GM12864 (cell line): Measurements from ENCODE around the gene CHADL.

Experiments
- DNase-seq: peaks from one replicate; pipeline ENCODE4 v3.0.0-alpha.2; 2011; ENCODE audit warnings: low read depth
- H3K4me3 ChIP-seq: 2 replicates; pipeline ENCODE4 v1.5.1; 2011; ENCODE audit warnings: mild to moderate bottlenecking, low read depth, low read length, control low read depth
- CTCF ChIP-seq: IDR thresholded peaks from 2 replicates; pipeline ENCODE4 v1.5.1; 2011; ENCODE audit warnings: low read depth, mild to moderate bottlenecking, moderate library complexity, low read length, control low read depth, inconsistent platforms; ENCODE audit errors: missing control alignments

CHADL gene

DNA sequence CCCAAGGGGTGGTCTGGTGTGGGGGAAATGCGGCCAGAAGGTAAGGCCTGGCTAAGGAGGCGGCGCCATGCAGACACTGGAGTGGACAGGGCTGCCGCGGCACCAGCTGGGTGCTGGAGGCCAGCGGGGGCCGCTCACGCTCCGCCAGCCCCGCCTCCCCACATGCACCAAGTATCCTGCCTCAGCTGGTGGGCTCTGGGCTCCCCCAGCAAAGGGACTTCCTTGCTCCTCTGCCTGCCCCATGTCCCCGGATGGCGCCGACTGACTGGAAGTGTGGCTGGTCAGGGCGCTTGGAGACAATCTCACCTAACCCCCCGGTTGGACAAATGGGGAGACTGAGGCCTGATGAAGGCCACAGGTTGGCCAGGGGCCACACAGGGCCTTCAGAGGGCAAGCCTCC is 7.6 kb upstream of the CHADL start:
- no peak overlapping the region for H3K4me3 ChIP-seq
- TF ChIP-seq CTCF, result no peak
- no peak for DNase-seq

GRCh38 chr22:41247703-41248102 is 7.0 kb upstream of the CHADL start:
- DNase-seq, result no peak
- H3K4me3 ChIP-seq, result no peak overlapping the region
- no peak for TF ChIP-seq CTCF

- TF ChIP-seq CTCF, result no peak
- DNase-seq, result no peak
- no peak overlapping the region for H3K4me3 ChIP-seq
Observed at GRCh38 chr22:41245917-41246499, 5.3 kb upstream of the CHADL start.

DNA sequence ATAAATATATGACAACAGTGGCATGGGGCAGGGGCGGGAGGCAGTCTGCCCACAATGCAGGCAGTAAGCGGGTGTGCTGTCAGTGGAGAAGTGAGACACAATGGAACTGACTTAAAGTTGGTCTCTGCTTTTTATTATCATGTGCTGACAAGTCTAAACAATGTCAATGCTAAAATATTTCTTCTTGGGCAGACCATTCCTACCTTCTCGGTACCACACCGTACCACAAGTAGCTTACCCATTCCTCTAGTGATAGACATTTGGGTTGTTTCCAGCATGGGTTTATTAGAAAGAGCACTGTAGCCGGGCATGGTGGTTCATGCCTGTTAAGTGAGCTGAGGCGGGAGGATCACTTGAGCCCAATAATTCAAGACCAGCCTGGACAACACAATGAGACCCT is 2.6 kb upstream of the CHADL start:
- DNase-seq, result no peak
- TF ChIP-seq CTCF, result no peak
- no peak overlapping the region for H3K4me3 ChIP-seq

DNA sequence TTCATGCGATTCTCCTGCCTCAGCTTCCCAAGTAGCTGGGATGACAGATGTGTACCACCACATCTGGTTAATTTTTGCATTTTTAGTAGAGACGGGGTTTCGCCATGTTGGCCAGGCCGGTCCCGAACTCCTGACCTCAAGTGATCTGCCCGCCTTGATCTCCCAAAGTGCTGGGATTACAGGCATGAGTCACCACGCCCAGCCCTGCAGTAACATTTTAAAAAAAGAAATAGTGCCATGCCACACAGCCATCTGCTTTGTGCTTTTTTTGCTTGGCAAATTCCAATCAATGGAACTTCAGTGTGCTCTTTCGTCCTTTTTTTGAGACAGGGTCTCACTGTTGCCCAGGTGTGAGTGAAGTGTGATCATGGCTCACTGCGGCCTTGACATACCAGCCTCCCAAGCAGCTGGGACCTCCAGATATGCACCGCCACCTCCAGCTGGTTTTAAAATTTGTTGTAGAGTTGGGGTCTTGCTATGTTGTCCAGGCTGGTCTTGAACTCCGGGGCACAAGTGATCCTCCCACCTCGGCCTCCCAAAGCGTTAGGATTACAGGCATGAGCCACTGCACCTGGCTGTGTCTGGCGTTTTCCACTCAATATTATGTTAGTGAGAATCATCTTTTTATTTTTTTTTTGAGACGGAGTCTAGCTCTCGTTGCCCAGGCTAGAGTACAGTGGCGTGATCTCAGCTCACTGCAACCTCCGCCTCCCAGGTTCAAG is 1.8 kb upstream of the CHADL start:
- TF ChIP-seq CTCF, result no peak
- DNase-seq, result no peak
- no peak overlapping the region for H3K4me3 ChIP-seq

DNA sequence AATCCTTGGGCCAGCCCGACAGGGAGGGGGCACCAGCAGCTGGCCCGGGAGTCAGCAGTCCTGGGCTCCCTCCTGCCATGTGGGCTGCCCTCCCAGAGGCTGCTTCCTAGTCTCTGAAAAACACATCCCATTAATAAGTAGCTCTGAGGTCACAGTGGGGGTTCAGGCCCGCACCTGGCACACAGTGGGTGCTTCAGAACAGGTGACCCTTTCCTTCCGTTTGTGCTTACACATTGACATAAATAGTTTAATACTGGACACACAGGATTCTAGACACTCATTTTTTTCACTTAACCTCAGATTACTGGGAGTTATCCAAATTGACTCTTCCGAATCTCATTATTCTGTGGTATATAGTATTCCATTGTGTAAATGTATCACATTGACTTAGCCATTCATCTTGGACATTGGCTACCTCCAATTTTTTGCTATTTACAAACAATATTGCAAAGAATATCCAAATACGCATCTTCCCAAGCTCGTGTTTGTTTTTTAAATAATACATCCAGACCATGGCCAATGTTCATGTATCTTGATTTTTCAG is 474 bp upstream of the CHADL start:
- no peak for TF ChIP-seq CTCF
- H3K4me3 ChIP-seq, result no peak overlapping the region
- no peak for DNase-seq
